WTC11 (cell line): ENCODE data around the gene KCNAB3. TPM values are rescaled to one million over a fixed set of nuclear protein-coding genes. Genes with fewer than 3 reads are reported as not detected.

Experiments
- ATAC-seq: fragments of 200-7000 bp; cut with Tn5 transposase; 2 replicates; pipeline ENCODE4 v1.10.0; 2021; ENCODE audit warnings: mild to moderate bottlenecking, moderate library complexity
- CTCF ChIA-PET: fragments of 300-600 bp; sonication (Branson Sonifier 250); formaldehyde crosslinking; loops from one replicate; lab custom pipeline; 2021; ENCODE audit warnings: antibody characterized with exemption; lab: Charles Lee
- POLR2A ChIA-PET: fragments of 350-600 bp; sonication (Branson Sonifier 250); formaldehyde crosslinking; loops from one replicate; lab custom pipeline; 2021; ENCODE audit warnings: antibody characterized with exemption; lab: Charles Lee
- DNase-seq: peaks from one replicate; pipeline ENCODE4 v3.0.0; 2021; ENCODE audit warnings: low spot score
- H3K27ac Mint-ChIP-seq: 2 replicates; pipeline ENCODE4 v1.8.0; 2021; ENCODE audit warnings: mixed read lengths
- H3K27me3 Mint-ChIP-seq: 2 replicates; pipeline ENCODE4 v1.8.0; 2021; ENCODE audit warnings: low read depth, mild to moderate bottlenecking, moderate library complexity, mixed read lengths
- H3K36me3 Mint-ChIP-seq: 2 replicates; pipeline ENCODE4 v1.8.0; 2021; ENCODE audit warnings: mixed read lengths
- H3K4me1 Mint-ChIP-seq: 2 replicates; pipeline ENCODE4 v1.8.0; 2022; ENCODE audit warnings: mixed read lengths
- H3K4me3 Mint-ChIP-seq: 2 replicates; pipeline ENCODE4 v1.8.0; 2021; ENCODE audit warnings: mild to moderate bottlenecking, moderate library complexity, mixed read lengths
- H3K9me3 Mint-ChIP-seq: 2 replicates; pipeline ENCODE4 v1.8.0; 2021; ENCODE audit warnings: mixed read lengths
- ELF4 ChIP-seq: sonication (generic); formaldehyde crosslinking; IDR thresholded peaks from 2 replicates; pipeline ENCODE4 v1.8.1; 2022; ENCODE audit warnings: low read depth, mild to moderate bottlenecking, moderate library complexity, missing genetic modification reagents
- ESRRA ChIP-seq: sonication (generic); formaldehyde crosslinking; IDR thresholded peaks from 2 replicates; pipeline ENCODE4 v1.8.1; 2022; ENCODE audit warnings: mild to moderate bottlenecking, missing genetic modification reagents, borderline replicate concordance
- FOXP1 ChIP-seq: sonication (generic); formaldehyde crosslinking; IDR thresholded peaks from 2 replicates; pipeline ENCODE4 v1.8.0; 2022; ENCODE audit warnings: missing genetic modification reagents, mild to moderate bottlenecking, moderate library complexity, borderline replicate concordance
- NFYB ChIP-seq: sonication (generic); formaldehyde crosslinking; conservative IDR thresholded peaks from 2 replicates; pipeline ENCODE4 v1.8.0; 2022; ENCODE audit warnings: low read depth, missing genetic modification reagents
- NR3C1 ChIP-seq: sonication (generic); formaldehyde crosslinking; conservative IDR thresholded peaks from 2 replicates; pipeline ENCODE4 v1.8.1; 2023; ENCODE audit warnings: low read depth, mild to moderate bottlenecking, missing genetic modification reagents
- RORB ChIP-seq: fragments of 250-450 bp; sonication (Bioruptor Pico); IDR thresholded peaks from 2 replicates; pipeline ENCODE4 v1.9.0; 2021; ENCODE audit warnings: mild to moderate bottlenecking
- SOX15 ChIP-seq: fragments of 250-450 bp; sonication (Bioruptor Pico); IDR thresholded peaks from 2 replicates; pipeline ENCODE4 v1.9.0; 2021; ENCODE audit warnings: mild to moderate bottlenecking
- ZNF219 ChIP-seq: sonication (generic); formaldehyde crosslinking; IDR thresholded peaks from 2 replicates; pipeline ENCODE4 v1.8.0; 2023; ENCODE audit warnings: missing genetic modification reagents, mild to moderate bottlenecking, borderline replicate concordance
- ZNF317 ChIP-seq: sonication (generic); formaldehyde crosslinking; IDR thresholded peaks from 2 replicates; pipeline ENCODE4 v1.8.1; 2023; ENCODE audit warnings: low read depth, mild to moderate bottlenecking, moderate library complexity, missing genetic modification reagents, borderline replicate concordance
- ZNF396 ChIP-seq: fragments of 250-450 bp; sonication (Bioruptor Pico); IDR thresholded peaks from 2 replicates; pipeline ENCODE4 v1.8.0; 2021; ENCODE audit warnings: mild to moderate bottlenecking, moderate library complexity, borderline replicate concordance
- ZNF671 ChIP-seq: fragments of 250-450 bp; sonication (Bioruptor Pico); IDR thresholded peaks from 2 replicates; pipeline ENCODE4 v1.8.0; 2021; ENCODE audit warnings: mild to moderate bottlenecking
- total RNA-seq: library from RNA; stranded (reverse); gene quantifications from 3 replicates; pipeline ENCODE4 v1.2.3, GENCODE V29; 2021
- TF ChIP-seq, protein P1 (sequence below): fragments of 250-450 bp; sonication (Bioruptor Pico); conservative IDR thresholded peaks from 2 replicates; pipeline ENCODE4 v1.9.0; 2021; ENCODE audit warnings: mild to moderate bottlenecking
- TF ChIP-seq, protein P2 (sequence below): sonication (generic); formaldehyde crosslinking; IDR thresholded peaks from 2 replicates; pipeline ENCODE4 v1.8.1; 2023; ENCODE audit warnings: mild to moderate bottlenecking, missing genetic modification reagents
- TF ChIP-seq, protein P3 (sequence below): fragments of 250-450 bp; sonication (Bioruptor Pico); IDR thresholded peaks from 2 replicates; pipeline ENCODE4 v1.8.0; 2021; ENCODE audit warnings: mild to moderate bottlenecking
- TF ChIP-seq, protein P4 (sequence below): fragments of 200-600 bp; IDR thresholded peaks from 2 replicates; pipeline ENCODE4 v1.8.0; 2022; ENCODE audit warnings: antibody characterized with exemption
- TF ChIP-seq, protein P5 (sequence below): sonication (generic); formaldehyde crosslinking; conservative IDR thresholded peaks from 2 replicates; pipeline ENCODE4 v1.8.1; 2023; ENCODE audit warnings: mild to moderate bottlenecking, low read depth, missing genetic modification reagents, moderate library complexity

The KCNAB3 gene
- total RNA-seq, 1 experiment from 2014 or later = 3.2 TPM

DNA sequence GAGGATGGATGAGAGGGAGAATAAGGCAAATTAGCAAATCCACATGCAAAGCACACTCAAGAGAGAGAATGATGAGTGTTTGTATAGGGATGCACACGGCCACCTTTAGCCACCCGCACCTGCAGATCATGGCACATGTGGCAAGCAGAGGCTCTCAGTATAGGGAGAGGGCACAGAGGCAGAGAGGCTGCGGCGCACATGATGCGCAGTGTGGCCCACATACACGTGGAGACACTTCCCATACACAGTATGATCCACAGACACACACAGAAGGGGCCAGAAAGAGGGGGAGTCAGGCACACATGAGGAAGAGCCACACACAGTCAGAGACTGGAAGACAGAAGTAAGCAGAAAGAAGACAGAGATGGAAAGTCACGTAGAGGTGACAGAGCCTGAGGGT, 47.6 kb downstream of the KCNAB3 start (continued):
- TF ChIP-seq, protein P1, sequence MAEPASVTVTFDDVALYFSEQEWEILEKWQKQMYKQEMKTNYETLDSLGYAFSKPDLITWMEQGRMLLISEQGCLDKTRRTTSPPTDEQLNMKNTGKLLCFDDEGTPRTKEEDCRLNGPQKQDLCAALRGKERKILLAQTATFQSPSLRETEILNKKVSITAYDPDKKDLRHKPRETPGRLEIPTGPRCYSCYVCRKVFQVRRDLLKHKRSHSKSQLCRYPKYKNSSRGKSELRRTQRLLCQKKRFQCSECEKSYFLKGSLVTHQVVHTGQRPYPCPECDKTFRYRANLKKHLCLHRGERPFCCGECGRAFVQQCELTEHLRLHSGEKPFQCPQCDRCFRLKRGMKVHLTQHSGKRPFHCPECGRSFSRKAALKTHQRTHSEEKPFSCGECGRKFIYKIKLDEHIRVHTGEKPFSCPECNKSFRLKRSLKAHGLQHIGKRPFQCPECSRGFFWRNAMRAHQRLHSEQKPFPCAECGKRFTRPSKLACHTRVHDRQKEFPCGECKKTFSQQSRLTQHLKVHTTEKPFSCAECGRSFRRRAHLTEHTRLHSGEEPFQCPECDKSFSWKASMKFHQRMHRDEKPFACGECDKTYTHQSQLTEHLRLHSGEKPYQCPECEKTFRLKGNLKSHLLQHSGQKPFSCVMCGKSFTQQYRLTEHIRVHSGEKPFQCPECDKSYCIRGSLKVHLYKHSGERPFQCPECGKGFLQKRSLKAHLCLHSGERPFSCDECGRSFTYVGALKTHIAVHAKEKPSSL (CRISPR knock-in tag) = no peak
- TF ChIP-seq FOXP1 = no peak
- no peak for TF ChIP-seq ZNF219
- no peak for TF ChIP-seq NR3C1 (CRISPR knock-in tag)
- TF ChIP-seq NFYB (CRISPR knock-in tag) = no peak
- TF ChIP-seq, protein P2, sequence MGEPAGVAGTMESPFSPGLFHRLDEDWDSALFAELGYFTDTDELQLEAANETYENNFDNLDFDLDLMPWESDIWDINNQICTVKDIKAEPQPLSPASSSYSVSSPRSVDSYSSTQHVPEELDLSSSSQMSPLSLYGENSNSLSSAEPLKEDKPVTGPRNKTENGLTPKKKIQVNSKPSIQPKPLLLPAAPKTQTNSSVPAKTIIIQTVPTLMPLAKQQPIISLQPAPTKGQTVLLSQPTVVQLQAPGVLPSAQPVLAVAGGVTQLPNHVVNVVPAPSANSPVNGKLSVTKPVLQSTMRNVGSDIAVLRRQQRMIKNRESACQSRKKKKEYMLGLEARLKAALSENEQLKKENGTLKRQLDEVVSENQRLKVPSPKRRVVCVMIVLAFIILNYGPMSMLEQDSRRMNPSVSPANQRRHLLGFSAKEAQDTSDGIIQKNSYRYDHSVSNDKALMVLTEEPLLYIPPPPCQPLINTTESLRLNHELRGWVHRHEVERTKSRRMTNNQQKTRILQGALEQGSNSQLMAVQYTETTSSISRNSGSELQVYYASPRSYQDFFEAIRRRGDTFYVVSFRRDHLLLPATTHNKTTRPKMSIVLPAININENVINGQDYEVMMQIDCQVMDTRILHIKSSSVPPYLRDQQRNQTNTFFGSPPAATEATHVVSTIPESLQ = no peak
- no peak for TF ChIP-seq ZNF317
- TF ChIP-seq, protein P3, sequence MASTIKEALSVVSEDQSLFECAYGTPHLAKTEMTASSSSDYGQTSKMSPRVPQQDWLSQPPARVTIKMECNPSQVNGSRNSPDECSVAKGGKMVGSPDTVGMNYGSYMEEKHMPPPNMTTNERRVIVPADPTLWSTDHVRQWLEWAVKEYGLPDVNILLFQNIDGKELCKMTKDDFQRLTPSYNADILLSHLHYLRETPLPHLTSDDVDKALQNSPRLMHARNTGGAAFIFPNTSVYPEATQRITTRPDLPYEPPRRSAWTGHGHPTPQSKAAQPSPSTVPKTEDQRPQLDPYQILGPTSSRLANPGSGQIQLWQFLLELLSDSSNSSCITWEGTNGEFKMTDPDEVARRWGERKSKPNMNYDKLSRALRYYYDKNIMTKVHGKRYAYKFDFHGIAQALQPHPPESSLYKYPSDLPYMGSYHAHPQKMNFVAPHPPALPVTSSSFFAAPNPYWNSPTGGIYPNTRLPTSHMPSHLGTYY = no peak
- TF ChIP-seq, protein P4, sequence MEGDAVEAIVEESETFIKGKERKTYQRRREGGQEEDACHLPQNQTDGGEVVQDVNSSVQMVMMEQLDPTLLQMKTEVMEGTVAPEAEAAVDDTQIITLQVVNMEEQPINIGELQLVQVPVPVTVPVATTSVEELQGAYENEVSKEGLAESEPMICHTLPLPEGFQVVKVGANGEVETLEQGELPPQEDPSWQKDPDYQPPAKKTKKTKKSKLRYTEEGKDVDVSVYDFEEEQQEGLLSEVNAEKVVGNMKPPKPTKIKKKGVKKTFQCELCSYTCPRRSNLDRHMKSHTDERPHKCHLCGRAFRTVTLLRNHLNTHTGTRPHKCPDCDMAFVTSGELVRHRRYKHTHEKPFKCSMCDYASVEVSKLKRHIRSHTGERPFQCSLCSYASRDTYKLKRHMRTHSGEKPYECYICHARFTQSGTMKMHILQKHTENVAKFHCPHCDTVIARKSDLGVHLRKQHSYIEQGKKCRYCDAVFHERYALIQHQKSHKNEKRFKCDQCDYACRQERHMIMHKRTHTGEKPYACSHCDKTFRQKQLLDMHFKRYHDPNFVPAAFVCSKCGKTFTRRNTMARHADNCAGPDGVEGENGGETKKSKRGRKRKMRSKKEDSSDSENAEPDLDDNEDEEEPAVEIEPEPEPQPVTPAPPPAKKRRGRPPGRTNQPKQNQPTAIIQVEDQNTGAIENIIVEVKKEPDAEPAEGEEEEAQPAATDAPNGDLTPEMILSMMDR = no peak
- TF ChIP-seq ESRRA (CRISPR knock-in tag) = no peak
- no peak for TF ChIP-seq ZNF671 (CRISPR knock-in tag)
- TF ChIP-seq, all 79 proteins: peak for 0

DNA sequence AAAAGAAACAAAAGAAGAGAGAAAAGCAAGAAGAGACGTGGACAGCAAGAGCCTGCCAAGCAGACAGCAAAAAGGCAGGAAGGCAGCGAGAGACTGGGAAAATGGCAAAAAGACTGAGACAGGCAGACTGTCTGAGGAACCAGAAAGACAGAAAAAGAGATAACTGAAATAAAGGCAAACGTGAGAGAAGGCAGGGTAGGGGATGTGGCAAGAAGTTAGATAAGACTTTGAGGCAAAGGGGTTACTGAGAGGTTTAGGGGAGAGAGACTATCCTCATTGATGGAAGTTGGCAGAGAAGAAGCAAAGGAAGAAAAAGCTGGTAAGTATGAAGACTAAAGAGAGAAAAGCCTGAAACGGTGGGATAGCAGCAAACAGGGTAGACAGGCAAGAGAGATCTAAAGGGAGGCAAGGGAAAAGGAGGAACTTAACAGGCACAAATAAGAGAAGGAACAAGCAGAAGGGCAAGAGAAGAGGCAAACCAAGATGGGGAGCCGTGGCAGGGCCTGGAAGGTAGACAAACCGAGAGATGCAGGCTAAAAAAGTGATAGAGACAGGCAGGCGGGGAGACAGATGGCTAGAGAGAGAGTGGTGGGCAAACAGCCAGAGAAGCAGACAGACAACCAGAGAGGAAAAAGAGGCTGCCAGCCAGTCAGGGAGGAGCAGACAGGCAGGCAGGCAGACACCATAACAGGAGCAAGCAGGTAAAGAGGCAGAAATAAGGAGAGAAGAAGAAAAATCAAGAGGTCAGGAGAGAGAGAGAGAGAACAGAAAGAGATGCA, 48.2 kb downstream of the KCNAB3 start:
- H3K4me3 Mint-ChIP-seq = no peak overlapping the region
- no peak overlapping the region for H3K27ac Mint-ChIP-seq
- ChIA-PET POLR2A (no interaction called here), CTCF (interaction anchor here (0.6 kb wide), 1 partner anchor 142 kb away, joined by 3 read pairs; no protein-coding TSS in a partner anchor)
- DNase-seq (no peak), ATAC-seq (no peak)
- H3K27me3 Mint-ChIP-seq = no peaks in the 10 kb centered on the region; the same call in 1 of the 2 replicates
- no peak for TF ChIP-seq ELF4 (CRISPR knock-in tag)
- TF ChIP-seq SOX15 (CRISPR knock-in tag) = no peak
- H3K9me3 Mint-ChIP-seq = no peaks in the 10 kb centered on the region
- peaks cover 8% of the 10 kb centered on the region for H3K4me1 Mint-ChIP-seq
- no peaks in the 10 kb centered on the region for H3K36me3 Mint-ChIP-seq

DNA sequence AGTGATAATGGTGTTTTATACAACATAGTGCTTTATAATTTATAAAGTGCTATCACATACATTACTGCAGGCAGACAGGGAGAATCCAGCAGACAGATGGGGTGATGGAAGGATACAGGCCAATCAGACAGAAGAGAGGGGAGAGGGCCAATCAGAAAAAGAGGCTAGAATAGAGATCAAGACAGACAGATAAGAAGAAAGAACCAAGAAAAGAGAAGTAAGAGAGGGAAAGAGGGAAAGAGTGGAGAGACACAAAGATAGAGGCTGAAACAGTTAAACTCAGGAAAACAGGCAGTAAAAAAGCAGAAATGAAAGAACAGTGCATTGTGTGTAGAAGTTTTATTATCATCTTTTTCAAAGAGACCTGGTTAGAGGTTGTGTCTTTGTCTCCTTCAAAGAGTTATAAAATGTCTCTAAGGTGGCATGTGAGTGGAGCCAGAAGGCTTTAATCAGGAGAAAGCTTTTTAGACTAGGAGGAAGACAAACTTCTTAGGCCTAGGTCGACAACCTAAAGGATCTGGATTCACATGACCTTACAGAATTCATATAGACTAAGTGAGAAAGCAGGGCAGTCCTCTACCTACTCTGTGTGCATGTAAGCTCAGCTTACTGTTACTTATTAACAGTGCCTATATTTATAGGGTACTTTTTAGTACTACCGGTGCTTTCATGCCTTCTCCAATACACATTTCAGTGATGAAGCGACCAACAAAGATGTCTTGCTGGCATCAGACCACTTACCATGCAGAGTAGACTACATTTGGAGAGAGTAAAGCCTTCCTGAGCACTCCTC, 49.4 kb downstream of the KCNAB3 start:
- Mint-ChIP-seq H3K4me1 (peaks cover 2% of the 10 kb centered on the region; the same call in 1 of the 2 replicates), H3K4me3 (no peak overlapping the region), H3K27me3 (no peaks in the 10 kb centered on the region), H3K27ac (no peak overlapping the region), H3K9me3 (no peaks in the 10 kb centered on the region), H3K36me3 (no peaks in the 10 kb centered on the region)
- CTCF ChIA-PET = no interaction called here
- DNase-seq = no peak
- POLR2A ChIA-PET = no interaction called here
- ATAC-seq = no peak
- no peak for TF ChIP-seq FOXP1
- no peak for TF ChIP-seq ZNF396
- TF ChIP-seq, protein P5, sequence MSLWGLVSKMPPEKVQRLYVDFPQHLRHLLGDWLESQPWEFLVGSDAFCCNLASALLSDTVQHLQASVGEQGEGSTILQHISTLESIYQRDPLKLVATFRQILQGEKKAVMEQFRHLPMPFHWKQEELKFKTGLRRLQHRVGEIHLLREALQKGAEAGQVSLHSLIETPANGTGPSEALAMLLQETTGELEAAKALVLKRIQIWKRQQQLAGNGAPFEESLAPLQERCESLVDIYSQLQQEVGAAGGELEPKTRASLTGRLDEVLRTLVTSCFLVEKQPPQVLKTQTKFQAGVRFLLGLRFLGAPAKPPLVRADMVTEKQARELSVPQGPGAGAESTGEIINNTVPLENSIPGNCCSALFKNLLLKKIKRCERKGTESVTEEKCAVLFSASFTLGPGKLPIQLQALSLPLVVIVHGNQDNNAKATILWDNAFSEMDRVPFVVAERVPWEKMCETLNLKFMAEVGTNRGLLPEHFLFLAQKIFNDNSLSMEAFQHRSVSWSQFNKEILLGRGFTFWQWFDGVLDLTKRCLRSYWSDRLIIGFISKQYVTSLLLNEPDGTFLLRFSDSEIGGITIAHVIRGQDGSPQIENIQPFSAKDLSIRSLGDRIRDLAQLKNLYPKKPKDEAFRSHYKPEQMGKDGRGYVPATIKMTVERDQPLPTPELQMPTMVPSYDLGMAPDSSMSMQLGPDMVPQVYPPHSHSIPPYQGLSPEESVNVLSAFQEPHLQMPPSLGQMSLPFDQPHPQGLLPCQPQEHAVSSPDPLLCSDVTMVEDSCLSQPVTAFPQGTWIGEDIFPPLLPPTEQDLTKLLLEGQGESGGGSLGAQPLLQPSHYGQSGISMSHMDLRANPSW (CRISPR knock-in tag) = no peak
- TF ChIP-seq NFYB (CRISPR knock-in tag) = no peak
- TF ChIP-seq, protein P1 (CRISPR knock-in tag) = no peak
- no peak for TF ChIP-seq NR3C1 (CRISPR knock-in tag)
- TF ChIP-seq ELF4 (CRISPR knock-in tag) = no peak
- TF ChIP-seq RORB (CRISPR knock-in tag) = no peak
